ENCODE measurements around the gene TSPAN11. TPM values are rescaled to one million over a fixed set of nuclear protein-coding genes. Genes with fewer than 3 reads are reported as not detected.
"Not testable (repeated sequence)": the region's sequence is repeated elsewhere in the genome, so short reads cannot be mapped to it uniquely, and the experiment has no call there.

The TSPAN11 gene
- total RNA-seq, 1 donor from 2014 or later: 31.0 TPM

DNA sequence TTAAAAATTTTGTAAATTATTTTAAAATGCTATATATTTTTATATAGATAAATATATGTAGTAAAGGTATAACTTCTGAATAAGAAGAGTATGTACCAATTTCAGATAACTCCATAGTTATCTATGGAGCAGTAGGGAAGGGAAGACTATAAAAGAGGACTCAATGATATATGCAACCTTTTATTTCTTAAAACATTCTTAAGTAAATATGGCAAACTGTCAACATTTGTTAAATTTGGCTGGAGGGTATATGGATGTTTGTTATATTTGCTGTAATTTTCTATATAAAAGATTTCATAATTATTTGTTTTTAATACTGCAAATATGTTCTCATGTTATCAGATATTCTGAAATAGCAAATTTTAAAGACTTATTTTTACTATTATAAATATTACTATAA lies 38.3 kb upstream of the TSPAN11 start:
- TF ChIP-seq, protein P1, sequence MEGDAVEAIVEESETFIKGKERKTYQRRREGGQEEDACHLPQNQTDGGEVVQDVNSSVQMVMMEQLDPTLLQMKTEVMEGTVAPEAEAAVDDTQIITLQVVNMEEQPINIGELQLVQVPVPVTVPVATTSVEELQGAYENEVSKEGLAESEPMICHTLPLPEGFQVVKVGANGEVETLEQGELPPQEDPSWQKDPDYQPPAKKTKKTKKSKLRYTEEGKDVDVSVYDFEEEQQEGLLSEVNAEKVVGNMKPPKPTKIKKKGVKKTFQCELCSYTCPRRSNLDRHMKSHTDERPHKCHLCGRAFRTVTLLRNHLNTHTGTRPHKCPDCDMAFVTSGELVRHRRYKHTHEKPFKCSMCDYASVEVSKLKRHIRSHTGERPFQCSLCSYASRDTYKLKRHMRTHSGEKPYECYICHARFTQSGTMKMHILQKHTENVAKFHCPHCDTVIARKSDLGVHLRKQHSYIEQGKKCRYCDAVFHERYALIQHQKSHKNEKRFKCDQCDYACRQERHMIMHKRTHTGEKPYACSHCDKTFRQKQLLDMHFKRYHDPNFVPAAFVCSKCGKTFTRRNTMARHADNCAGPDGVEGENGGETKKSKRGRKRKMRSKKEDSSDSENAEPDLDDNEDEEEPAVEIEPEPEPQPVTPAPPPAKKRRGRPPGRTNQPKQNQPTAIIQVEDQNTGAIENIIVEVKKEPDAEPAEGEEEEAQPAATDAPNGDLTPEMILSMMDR (IDR thresholded peaks at IDR 0.05; ENCODE audit: partially characterized antibody, unreplicated experiment): no peak
- peaks cover 28% of the 10 kb centered on the region for H3K36me3 Mint-ChIP-seq (ENCODE audit: unreplicated experiment)
- H3K4me1 Mint-ChIP-seq (ENCODE audit: low read depth, unreplicated experiment): no peaks in the 10 kb centered on the region
- no peak overlapping the region for H3K4me3 Mint-ChIP-seq (ENCODE audit: unreplicated experiment)
- H3K27ac Mint-ChIP-seq (ENCODE audit: unreplicated experiment): no peak overlapping the region
- H3K27me3 Mint-ChIP-seq (ENCODE audit: unreplicated experiment): no peaks in the 10 kb centered on the region
- H3K9me3 Mint-ChIP-seq (ENCODE audit: unreplicated experiment): peaks cover 10% of the 10 kb centered on the region
- no peak for DNase-seq

GRCh38 chr12:30894531-30894930 lies 32.0 kb upstream of the TSPAN11 start:
- H3K27me3 Mint-ChIP-seq (ENCODE audit: unreplicated experiment); H3K4me3 Mint-ChIP-seq (ENCODE audit: unreplicated experiment); H3K27ac Mint-ChIP-seq (ENCODE audit: unreplicated experiment); H3K36me3 Mint-ChIP-seq (ENCODE audit: unreplicated experiment); H3K9me3 Mint-ChIP-seq (ENCODE audit: unreplicated experiment); DNase-seq; H3K4me1 Mint-ChIP-seq (ENCODE audit: low read depth, unreplicated experiment): not testable (repeated sequence)

GRCh38 chr12:30896461-30896860 lies 30.1 kb upstream of the TSPAN11 start:
- DNase-seq: no peak
- no peak overlapping the region for H3K27ac Mint-ChIP-seq (ENCODE audit: unreplicated experiment)
- no peak overlapping the region for H3K4me3 Mint-ChIP-seq (ENCODE audit: unreplicated experiment)
- TF ChIP-seq, protein P1 (IDR thresholded peaks at IDR 0.05; ENCODE audit: partially characterized antibody, unreplicated experiment): no peak
- H3K9me3 Mint-ChIP-seq (ENCODE audit: unreplicated experiment): peaks cover 2% of the 10 kb centered on the region
- H3K27me3 Mint-ChIP-seq (ENCODE audit: unreplicated experiment): no peaks in the 10 kb centered on the region
- peaks cover 4% of the 10 kb centered on the region for H3K36me3 Mint-ChIP-seq (ENCODE audit: unreplicated experiment)
- peaks cover 5% of the 10 kb centered on the region for H3K4me1 Mint-ChIP-seq (ENCODE audit: low read depth, unreplicated experiment)

DNA sequence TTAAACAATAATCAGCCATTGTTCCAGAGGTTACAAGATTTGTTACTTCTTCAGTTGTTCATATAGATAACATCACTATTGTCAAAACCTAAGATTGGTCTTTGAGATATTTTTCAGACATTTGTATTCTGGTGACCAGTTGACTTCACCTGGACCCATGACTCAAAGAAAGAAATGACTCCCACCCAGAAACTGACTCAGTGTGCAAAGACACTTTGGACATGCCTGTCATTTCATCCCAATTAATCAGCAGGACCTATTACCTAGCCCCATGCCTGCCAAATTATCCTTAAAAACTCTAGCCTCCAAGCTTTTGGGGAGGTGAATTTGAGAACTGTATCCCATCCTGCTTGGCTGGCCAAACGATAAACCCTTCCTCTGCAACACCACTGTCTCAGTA lies 27.7 kb upstream of the TSPAN11 start:
- no peak overlapping the region for H3K4me3 Mint-ChIP-seq (ENCODE audit: unreplicated experiment)
- DNase-seq: no peak
- no peaks in the 10 kb centered on the region for H3K27me3 Mint-ChIP-seq (ENCODE audit: unreplicated experiment)
- no peaks in the 10 kb centered on the region for H3K36me3 Mint-ChIP-seq (ENCODE audit: unreplicated experiment)
- TF ChIP-seq, protein P1 (IDR thresholded peaks at IDR 0.05; ENCODE audit: partially characterized antibody, unreplicated experiment): no peak
- peaks cover 5% of the 10 kb centered on the region for H3K4me1 Mint-ChIP-seq (ENCODE audit: low read depth, unreplicated experiment)
- H3K27ac Mint-ChIP-seq (ENCODE audit: unreplicated experiment): no peak overlapping the region
- peaks cover 2% of the 10 kb centered on the region for H3K9me3 Mint-ChIP-seq (ENCODE audit: unreplicated experiment)

DNA sequence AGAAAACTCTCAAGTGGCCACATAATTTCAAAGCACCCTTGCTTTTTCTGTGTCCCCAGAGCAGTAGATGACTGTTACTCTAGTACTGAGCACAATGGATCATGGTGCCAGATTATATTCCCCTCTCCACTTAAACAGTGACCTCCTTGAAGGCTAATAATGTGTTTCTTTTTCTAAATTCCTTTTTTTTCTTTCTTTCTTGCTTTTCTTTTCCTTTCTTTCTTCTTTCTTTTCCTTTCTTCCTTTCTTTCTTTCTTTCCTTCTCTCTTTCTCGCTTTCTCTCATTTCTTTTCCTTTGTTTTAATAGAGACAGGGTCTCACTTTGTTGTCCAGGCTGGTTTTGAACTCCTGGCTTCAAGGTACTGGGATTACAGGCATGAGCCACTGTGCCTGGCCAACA lies 26.2 kb upstream of the TSPAN11 start:
- TF ChIP-seq, protein P1 (IDR thresholded peaks at IDR 0.05; ENCODE audit: partially characterized antibody, unreplicated experiment): no peak
- Mint-ChIP-seq H3K27ac (ENCODE audit: unreplicated experiment) (no peak overlapping the region), H3K4me3 (ENCODE audit: unreplicated experiment) (no peak overlapping the region), H3K36me3 (ENCODE audit: unreplicated experiment) (no peaks in the 10 kb centered on the region), H3K9me3 (ENCODE audit: unreplicated experiment) (peaks cover 2% of the 10 kb centered on the region), H3K4me1 (ENCODE audit: low read depth, unreplicated experiment) (peaks cover 5% of the 10 kb centered on the region), H3K27me3 (ENCODE audit: unreplicated experiment) (no peaks in the 10 kb centered on the region)
- no peak for DNase-seq

DNA sequence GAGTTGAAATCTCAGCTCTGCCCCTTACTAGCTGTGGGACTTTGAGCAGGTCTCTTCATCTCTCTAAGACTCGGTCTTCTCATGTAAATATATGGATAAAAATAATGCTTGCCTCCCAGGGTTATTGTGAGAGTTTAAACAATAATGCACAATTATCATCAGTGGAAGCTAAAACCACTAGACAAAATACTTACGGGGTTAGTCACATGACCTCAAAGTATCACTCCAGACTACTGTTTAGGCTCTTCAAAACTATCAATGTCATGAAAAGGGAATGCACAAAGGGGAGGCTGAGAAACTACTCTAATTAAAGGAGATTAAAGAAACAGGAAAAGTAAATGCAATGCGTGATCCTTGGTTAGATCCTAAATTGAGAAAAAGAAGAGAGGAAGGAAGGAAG lies 24.5 kb upstream of the TSPAN11 start:
- H3K27me3 Mint-ChIP-seq (ENCODE audit: unreplicated experiment): no peaks in the 10 kb centered on the region
- DNase-seq: no peak
- peaks cover 2% of the 10 kb centered on the region for H3K9me3 Mint-ChIP-seq (ENCODE audit: unreplicated experiment)
- peaks cover 5% of the 10 kb centered on the region for H3K4me1 Mint-ChIP-seq (ENCODE audit: low read depth, unreplicated experiment)
- TF ChIP-seq, protein P1 (IDR thresholded peaks at IDR 0.05; ENCODE audit: partially characterized antibody, unreplicated experiment): no peak
- no peak overlapping the region for H3K4me3 Mint-ChIP-seq (ENCODE audit: unreplicated experiment)
- H3K27ac Mint-ChIP-seq (ENCODE audit: unreplicated experiment): no peak overlapping the region
- H3K36me3 Mint-ChIP-seq (ENCODE audit: unreplicated experiment): no peaks in the 10 kb centered on the region

Data from glutamatergic neuron (in vitro differentiated cells).